Vagina (tissue), 2 donors: ENCODE results near the gene UBTFL1. TPM values are rescaled to one million over a fixed set of nuclear protein-coding genes. Genes with fewer than 3 reads are reported as not detected.
"Not testable (repeated sequence)": the region's sequence is repeated elsewhere in the genome, so short reads cannot be mapped to it uniquely, and the experiment has no call there.

ENCODE experiments used
- DNase-seq, 2 donors: peaks; one replicate each; pipeline ENCODE4 v3.0.0-alpha.2; 2017; ENCODE audit errors: extremely low spot score in 2 of 2
- H3K27ac ChIP-seq: fragments of 200-600 bp; sonication (generic); one replicate; pipeline ENCODE4 v1.5.1; 2019
- H3K27me3 ChIP-seq: fragments of 200-600 bp; sonication (generic); one replicate; pipeline ENCODE4 v1.5.1; 2019
- H3K36me3 ChIP-seq, 2 donors: fragments of 200-600 bp; sonication (generic); one replicate each; pipeline ENCODE4 v1.5.1; 2017 to 2019
- H3K4me1 ChIP-seq: fragments of 200-600 bp; sonication (generic); one replicate; pipeline ENCODE4 v1.5.1; 2019
- H3K4me3 ChIP-seq, 2 donors: fragments of 200-600 bp; sonication (generic); 1 replicate in 1 of 2; 2 replicates in 1 of 2; pipeline ENCODE4 v1.5.1; 2016 to 2019
- H3K9me3 ChIP-seq: fragments of 200-600 bp; sonication (generic); one replicate; pipeline ENCODE4 v1.5.1; 2019
- CTCF ChIP-seq, 3 experiments: fragments of 450-650 bp in 2 of 3; fragments of 200-600 bp in 1 of 3; sonication (generic) in 1 of 3; IDR thresholded peaks; one replicate each; pipeline ENCODE4 v1.5.1; 2017 to 2019; ENCODE audit warnings: antibody characterized with exemption in 3 of 3, mild to moderate bottlenecking in 2 of 3, moderate library complexity in 2 of 3
- POLR2A ChIP-seq, 2 donors: fragments of 450-650 bp; IDR thresholded peaks; one replicate each; pipeline ENCODE4 v1.6.1; 2017; ENCODE audit warnings: antibody characterized with exemption in 2 of 2, mild to moderate bottlenecking in 2 of 2, moderate library complexity in 2 of 2
- POLR2AphosphoS5 ChIP-seq, 2 donors: sonication (generic); formaldehyde crosslinking; IDR thresholded peaks; one replicate each; pipeline ENCODE4 v1.9.0; 2017; ENCODE audit warnings: antibody characterized with exemption in 2 of 2, mild to moderate bottlenecking in 2 of 2, low read depth in 1 of 2; ENCODE audit not compliant: insufficient read depth in 1 of 2
- intact Hi-C: fragments of 100-400 bp; cut with DNase I; formaldehyde crosslinking; loops from one replicate; pipeline ENCODE4 v1.15.1; 2023
- total RNA-seq: library from RNA; depleted of rRNA; stranded (reverse); fragments of >200 nt; gene quantifications from one replicate; pipeline ENCODE4 v1.2.3, GENCODE V29; 2016

UBTFL1 gene
- not detected for total RNA-seq

GRCh38 chr11:90085650-90086049 is at the start of gene UBTFL1:
UBTFL1 (plus strand) TSS chr11:90085950; CDS start chr11:90085950, 0 bp downstream.
- H3K36me3 ChIP-seq, DNase-seq, H3K27ac ChIP-seq, H3K9me3 ChIP-seq, H3K4me3 ChIP-seq, intact Hi-C loops, H3K4me1 ChIP-seq, H3K27me3 ChIP-seq: not testable (repeated sequence)

- H3K9me3 ChIP-seq, DNase-seq, H3K4me1 ChIP-seq, H3K4me3 ChIP-seq, intact Hi-C loops, H3K27ac ChIP-seq, H3K27me3 ChIP-seq, H3K36me3 ChIP-seq: not testable (repeated sequence)
Measured at GRCh38 chr11:90051591-90052209, 34.0 kb upstream of the UBTFL1 start.

GRCh38 chr11:90052311-90052710 is 33.4 kb upstream of the UBTFL1 start:
- H3K9me3 ChIP-seq, intact Hi-C loops, H3K36me3 ChIP-seq, H3K4me3 ChIP-seq, DNase-seq, H3K27ac ChIP-seq, H3K4me1 ChIP-seq, H3K27me3 ChIP-seq: not testable (repeated sequence)

GRCh38 chr11:90053545-90053944 is 32.2 kb upstream of the UBTFL1 start:
- H3K4me3 ChIP-seq, DNase-seq, intact Hi-C loops, H3K9me3 ChIP-seq, H3K27me3 ChIP-seq, H3K4me1 ChIP-seq, H3K36me3 ChIP-seq, H3K27ac ChIP-seq: not testable (repeated sequence)

- H3K36me3 ChIP-seq, H3K27me3 ChIP-seq, DNase-seq, intact Hi-C loops, H3K4me3 ChIP-seq, H3K27ac ChIP-seq, H3K4me1 ChIP-seq, H3K9me3 ChIP-seq: not testable (repeated sequence)
Measured at GRCh38 chr11:90088731-90089130, 3.0 kb downstream of the UBTFL1 start.

- not testable (repeated sequence) for H3K36me3 ChIP-seq
Measured at GRCh38 chr11:90095230-90095924, 9.6 kb downstream of the UBTFL1 start.

GRCh38 chr11:90098261-90098660 is 12.5 kb downstream of the UBTFL1 start:
- H3K36me3 ChIP-seq, DNase-seq, intact Hi-C loops: not testable (repeated sequence)

More at GRCh38 chr11:90095230-90095924, 9.6 kb downstream of the UBTFL1 start:
- H3K4me3 ChIP-seq, H3K27ac ChIP-seq, H3K4me1 ChIP-seq, H3K27me3 ChIP-seq, intact Hi-C loops, H3K9me3 ChIP-seq, DNase-seq: not testable (repeated sequence)

GRCh38 chr11:90100431-90100830 is 14.7 kb downstream of the UBTFL1 start:
- Histone ChIP-seq H3K27ac (no peak overlapping the region), H3K36me3 (no peaks in the 10 kb centered on the region), H3K27me3 (no peaks in the 10 kb centered on the region), H3K4me1 (no peaks in the 10 kb centered on the region), H3K4me3 (no peak overlapping the region), H3K9me3 (no peaks in the 10 kb centered on the region)
- no peak for TF ChIP-seq POLR2A (IDR thresholded peaks at IDR 0.05)
- no peak for TF ChIP-seq POLR2AphosphoS5 (IDR thresholded peaks at IDR 0.05; ENCODE audit: insufficient read depth in 1 of 2, low read depth in 1 of 2)
- no peak for TF ChIP-seq CTCF (IDR thresholded peaks at IDR 0.05)
- DNase-seq: no peak
- intact Hi-C loops: no loop called here

More at GRCh38 chr11:90098261-90098660, 12.5 kb downstream of the UBTFL1 start:
- not testable (repeated sequence) for H3K4me3 ChIP-seq, H3K4me1 ChIP-seq, H3K9me3 ChIP-seq, H3K27ac ChIP-seq, H3K27me3 ChIP-seq

- Histone ChIP-seq H3K4me3 (no peak overlapping the region), H3K36me3 (no peaks in the 10 kb centered on the region), H3K4me1 (no peaks in the 10 kb centered on the region), H3K9me3 (no peaks in the 10 kb centered on the region), H3K27ac (no peak overlapping the region), H3K27me3 (no peaks in the 10 kb centered on the region)
- intact Hi-C loops: no loop called here
- TF ChIP-seq POLR2A (IDR thresholded peaks at IDR 0.05): no peak
- no peak for TF ChIP-seq POLR2AphosphoS5 (IDR thresholded peaks at IDR 0.05; ENCODE audit: insufficient read depth in 1 of 2, low read depth in 1 of 2)
- TF ChIP-seq CTCF (IDR thresholded peaks at IDR 0.05): no peak
- no peak for DNase-seq
Measured at GRCh38 chr11:90113541-90113940, 27.8 kb downstream of the UBTFL1 start.
